HG02678 (cell line): ENCODE data around the gene USH1G.
"Not testable (repeated sequence)": the region's sequence is repeated elsewhere in the genome, so short reads cannot be mapped to it uniquely, and the experiment has no call there.

ENCODE experiments used
- ATAC-seq: cut with Tn5 transposase; IDR thresholded peaks from one replicate; pipeline ENCODE4 v1.9.1; 2021; ENCODE audit warnings: mild to moderate bottlenecking, moderate library complexity; ENCODE audit not compliant: unreplicated experiment

The USH1G gene

DNA sequence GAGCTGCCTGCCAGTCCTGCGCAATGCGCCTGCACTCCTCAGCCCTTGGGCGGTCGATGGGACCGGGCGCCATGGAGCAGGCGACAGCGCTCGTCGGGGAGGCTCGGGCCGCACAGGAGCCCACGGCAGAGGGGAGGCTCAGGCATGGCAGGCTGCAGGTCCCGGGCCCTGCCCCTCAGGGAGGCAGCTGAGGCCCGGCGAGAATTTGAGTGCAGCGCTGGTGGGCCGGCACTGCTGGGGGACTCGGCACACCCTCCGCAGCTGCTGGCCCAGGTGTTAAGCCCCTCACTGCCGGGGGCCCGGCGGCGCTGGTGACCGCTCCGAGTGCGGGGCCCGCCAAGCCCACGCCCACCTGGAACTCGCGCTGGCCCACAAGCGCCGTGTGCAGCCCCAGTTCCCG lies 16.0 kb downstream of the USH1G start:
- no peak for ATAC-seq

- ATAC-seq: not testable (repeated sequence)
These were observed 16.8 kb downstream of the USH1G start for GRCh38 chr17:74906214-74906793.

DNA sequence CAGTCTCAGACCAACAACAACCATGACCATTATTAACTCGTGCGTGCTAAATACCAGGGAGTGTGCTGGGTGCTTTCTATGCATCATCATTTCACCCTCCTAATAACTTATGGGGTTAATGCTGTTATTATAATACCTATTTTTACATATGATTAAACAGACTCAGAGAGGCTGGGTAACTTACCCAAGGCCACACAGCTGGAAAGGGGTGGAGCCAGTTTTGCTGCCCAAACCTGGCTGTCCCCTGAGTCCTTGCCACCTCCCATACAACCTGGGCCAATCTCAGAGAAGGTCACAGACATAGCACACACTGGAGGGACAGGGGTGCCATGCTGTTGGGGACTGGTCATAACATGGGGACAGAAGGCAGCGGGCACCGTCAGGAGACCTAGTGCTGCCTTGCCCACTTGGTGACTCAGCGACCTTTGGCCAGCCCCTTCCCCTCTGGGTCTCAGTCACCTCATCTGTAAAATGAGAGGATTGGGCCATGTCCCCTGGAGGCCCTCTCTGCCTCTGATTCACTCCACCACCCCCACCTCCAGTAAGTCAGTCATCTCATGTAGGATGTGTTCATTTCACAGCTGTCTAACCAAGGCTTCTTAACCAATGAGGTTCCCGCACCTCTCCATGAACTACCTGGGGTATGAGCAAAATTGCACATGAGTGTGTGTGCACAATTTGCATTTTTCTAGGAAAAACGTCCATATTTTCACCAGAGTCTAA lies 18.2 kb downstream of the USH1G start:
- no peak for ATAC-seq

DNA sequence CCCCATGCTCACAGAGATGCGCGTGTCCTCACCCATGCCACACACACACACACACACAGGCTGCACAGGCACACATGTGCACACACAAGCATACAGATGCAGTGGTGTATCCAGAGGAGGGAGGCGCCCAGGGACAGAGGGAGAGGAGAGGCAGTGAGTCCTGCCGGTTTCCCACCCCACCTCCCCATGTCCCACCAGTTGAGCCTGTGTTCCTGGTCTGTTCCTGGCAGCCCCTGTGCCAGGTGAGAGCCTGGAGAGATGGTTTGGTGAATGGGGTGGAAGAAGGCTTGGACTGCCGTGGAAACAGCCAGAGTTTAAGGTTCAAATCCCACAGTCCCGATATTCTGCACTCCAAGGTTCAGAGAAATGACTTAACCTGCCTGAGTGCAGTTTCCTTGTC lies 19.4 kb downstream of the USH1G start:
- ATAC-seq: no peak

DNA sequence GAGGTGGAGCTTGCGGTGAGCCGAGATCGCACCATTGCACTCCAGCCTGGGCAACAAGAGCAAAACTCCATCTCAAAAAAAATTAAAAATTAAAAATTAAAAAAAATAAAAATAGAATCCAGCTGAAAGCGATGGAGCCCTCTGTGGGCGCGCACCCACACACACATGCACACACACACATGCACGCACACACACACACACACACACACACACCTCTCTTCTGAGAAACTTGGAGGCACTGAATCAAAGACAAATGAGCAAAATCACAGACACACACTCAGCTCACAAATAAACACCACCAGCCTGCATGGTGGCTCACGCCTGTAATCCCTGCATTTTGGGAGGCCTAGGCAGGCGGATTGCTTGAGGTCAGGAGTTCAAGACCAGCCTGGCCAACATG lies 20.0 kb downstream of the USH1G start:
- no peak for ATAC-seq

DNA sequence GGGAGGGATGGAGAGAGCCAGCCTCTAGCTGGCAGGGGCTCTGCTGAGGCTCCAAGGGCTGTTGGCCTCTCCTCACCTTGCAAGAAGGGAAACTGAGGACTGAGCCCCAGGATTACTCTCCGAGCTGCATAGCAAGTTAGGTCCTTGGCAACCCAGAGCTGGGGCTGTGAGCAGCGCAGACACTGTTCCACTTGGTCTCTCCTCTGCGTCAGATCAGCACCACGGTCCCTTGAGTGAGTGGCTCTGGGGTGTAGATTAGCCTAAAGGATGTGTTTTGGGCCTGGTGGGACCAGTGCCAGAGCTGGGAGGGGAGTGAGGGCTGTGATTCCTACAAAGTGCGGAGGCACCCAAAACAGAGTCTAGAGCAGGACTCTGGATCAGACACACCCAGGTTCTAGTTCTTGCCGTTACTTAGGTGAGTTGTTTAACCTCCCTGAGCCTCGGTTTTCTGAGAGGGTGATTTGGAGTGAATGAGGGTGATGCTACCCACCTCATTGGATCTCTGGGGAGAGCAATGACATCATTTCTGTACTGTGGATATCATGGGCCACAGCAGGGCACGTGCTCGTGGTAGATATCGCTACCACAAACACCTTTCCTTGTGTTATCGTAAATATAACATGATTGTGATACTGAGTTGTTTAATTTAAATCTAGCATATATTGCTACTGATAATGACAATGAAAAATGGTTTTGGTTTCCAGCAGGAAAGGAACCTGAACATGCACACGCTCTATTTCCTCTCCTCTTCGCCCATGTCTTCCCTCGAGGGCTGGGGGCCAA lies 21.5 kb downstream of the USH1G start:
- no peak for ATAC-seq

GRCh38 chr17:74900208-74900607 lies 22.8 kb downstream of the USH1G start:
- no peak for ATAC-seq

DNA sequence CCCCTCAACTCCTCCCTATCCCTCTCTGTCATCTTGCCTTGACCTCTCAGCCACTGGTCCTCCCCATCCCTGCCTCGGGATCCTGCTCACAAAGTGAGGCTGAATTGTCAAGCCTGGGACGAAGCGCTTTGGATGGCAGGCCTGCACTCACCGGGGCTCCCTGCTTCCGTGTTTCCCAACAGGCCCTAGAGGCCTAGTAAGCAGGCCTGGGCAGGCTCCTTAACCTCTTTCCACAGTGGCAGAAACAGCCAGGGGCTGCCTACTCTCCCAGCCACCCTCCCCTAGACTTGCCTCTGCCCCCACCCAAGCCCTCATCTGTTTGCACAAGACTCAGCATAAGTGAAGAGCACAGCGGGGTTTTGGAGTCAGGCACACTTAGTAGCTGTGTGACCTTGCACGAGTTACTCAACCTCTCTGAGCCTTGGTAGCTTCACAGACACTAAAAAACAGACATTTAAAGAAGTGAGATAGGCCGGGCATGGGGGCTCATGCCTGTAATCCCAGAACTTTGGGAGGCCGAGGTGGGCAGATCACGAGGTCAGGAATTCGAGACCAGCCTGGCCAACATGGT lies 24.6 kb downstream of the USH1G start:
- ATAC-seq: no peak

DNA sequence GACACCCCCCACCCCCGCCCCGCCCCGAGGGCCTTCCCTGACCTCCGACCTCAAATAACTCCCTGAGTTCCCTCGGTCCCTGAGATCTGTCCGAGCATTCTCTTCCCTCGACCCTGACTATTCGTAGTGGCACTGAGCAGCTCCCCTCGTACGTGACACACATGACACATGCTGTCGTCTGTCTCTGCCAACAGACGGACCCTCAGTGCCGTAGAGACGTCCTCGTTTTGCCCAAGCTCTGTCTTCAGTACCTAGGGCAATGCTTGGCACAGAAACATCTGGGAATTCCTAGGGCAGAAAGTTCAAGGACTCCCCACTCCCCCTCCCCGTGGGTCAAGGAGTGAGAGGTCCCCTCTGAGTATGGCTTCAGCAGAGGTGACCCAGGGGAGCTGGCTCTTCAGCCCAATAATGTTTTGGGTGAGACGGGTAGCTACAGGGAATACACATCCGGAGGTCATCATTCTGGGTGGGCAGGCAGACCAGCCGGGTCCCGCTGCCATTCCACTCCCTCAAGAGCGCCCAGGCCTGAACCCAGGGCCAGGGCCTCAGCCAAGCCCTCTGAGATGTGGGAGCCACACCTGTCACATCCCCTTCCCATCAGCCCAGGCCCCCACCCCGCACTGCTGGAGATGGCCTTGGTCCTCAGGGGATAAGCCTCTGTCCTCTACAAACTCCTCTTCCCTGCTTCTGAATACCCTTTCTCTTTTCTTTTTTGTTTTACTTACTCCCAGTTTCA lies 29.0 kb downstream of the USH1G start:
- ATAC-seq: no peak

DNA sequence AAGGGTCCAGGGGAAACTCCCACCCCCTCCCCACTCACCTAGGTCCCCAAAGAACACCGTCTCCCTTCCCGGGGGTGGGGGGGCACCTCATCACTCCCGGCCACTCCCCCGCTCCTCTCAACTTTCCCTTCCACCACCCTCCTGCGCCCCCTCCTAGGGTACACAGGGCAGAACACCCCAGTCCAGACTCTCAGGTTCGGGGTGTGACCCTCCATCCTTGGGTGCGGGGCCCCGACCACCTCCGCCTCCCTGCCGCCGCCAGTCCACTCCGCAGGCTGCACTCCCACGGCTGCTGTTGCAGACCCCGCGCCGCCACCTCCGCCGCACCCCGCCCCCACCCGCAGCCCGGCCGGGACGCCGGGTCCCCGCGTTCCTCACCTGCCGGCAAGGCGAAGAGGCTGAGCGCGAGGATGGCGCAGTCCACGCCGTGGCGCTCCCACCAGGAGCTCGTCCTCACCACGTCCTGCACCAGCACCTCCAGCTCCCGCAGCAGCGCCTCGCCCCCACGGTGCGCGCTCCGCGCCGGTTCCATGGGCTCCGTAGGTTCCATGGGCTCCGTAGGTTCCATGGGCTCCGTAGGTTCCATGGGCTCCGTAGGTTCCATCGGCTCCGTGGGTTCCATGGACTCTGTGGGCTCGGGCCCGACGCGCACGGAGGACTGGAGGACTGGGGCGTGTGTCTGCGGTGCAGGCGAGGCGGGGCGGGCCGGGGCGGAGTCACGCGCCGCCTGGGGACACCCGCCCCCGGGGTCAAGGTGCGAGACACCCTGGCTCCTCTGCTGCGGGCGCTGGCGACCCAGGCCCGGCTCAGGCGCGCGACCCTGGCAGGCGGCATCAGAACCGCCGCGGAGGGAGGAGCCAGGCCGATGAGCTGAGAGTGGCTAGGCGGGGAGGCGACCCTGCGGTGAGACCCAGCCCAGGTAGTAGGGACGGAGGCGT lies 29.8 kb downstream of the USH1G start, which contains the start of gene FADS6:
Gene FADS6 (minus strand): TSS at position 660 of the 938 bp plus-strand sequence. CDS start 38 bp downstream, at position 622.
- ATAC-seq: no peak

DNA sequence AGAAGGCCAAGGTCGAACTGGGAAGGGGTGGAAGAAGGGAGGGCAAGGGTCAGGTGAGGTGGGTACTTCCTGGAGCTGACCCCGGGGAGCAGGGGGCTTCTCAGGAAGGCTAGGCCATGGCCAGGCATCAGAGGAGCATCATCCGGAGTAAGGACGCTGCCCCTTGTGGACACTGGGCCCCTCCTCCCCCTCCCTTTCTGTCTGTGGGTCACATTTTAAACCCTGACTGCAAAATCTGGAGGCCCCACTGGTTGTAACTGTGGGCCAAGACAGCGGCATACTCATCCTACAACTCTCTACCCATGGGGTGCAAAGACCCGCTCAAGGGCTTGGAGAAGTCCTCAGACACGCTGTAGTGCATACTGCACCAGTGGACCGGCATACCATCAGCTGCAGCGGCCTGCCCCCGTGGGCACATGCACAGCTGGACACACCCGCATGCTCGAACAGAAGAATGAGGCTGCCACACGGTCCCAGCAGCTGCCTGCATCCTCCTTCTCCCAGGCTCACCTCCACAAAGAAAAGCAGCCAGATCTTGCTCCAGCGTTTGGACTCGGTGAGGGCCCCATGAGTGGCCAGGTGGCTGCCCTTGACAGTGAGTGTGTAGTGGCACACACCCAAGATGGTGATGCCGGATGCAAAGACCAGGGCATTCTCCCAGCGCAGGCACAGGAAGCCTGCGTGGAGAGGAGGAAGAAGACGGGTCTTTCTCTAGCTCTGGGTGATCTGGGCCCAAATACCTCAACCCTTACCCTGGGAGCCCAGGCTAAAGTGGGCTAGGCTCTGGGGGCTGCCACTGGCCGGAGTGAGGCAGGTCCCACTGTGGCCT lies 30.8 kb downstream of the USH1G start:
- ATAC-seq: no peak

DNA sequence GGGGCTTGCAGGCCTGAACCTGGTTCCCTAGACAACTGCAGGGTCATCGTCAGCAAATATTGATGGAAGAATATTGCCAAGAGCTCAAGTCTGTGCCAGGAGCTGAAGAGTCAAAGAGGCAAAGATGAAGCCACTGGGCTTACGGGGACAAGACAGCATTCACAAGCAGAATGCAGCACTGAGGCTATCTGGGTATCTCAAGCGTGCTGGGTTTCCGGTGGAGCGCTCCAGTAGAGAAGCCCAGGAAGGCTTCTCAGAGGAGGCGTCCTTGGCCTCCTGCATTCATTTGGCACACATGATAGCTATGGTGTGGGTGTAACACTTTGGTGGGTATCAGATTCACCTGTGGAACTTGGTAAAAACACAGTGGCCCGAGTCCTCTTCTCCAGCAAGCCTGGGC lies 32.5 kb downstream of the USH1G start:
- no peak for ATAC-seq

GRCh38 chr17:74888469-74888868 lies 34.6 kb downstream of the USH1G start:
- ATAC-seq: no peak

GRCh38 chr17:74883241-74883745 lies 39.8 kb downstream of the USH1G start:
- no peak for ATAC-seq

DNA sequence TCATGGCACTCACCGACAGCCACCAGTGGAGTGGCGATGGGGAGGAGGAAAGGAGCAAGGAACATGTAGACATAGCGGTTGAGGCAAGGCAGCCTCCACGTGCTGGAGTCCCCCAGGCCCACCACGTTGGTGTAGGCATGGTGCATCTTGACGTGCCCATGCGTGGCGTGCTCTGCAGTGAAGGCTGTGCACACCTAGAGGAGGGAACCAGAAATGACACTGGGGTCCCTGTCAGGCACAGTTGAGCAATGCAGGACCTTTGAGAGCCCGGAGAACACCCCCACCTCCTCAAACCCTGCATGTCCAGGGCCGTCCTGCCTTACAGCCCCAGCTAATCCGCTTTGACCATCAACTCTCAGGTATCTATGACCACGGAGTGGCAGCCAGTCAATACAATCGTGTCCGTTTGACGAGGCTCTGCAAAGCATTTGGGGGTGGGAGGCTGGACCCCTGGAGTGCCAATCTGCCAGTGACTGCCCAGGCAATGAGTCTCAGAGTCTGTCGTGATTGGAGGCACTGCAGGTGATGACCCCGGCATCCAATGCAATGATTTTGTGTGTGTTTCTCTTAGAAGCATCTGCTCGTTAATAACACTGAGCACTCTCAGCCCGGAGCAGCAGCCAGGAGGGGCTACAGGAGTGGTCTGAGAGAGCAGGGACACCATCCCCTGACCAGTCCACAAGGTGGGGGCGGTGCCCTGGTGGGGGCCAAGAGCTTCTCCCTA lies 40.4 kb downstream of the USH1G start:
- no peak for ATAC-seq

DNA sequence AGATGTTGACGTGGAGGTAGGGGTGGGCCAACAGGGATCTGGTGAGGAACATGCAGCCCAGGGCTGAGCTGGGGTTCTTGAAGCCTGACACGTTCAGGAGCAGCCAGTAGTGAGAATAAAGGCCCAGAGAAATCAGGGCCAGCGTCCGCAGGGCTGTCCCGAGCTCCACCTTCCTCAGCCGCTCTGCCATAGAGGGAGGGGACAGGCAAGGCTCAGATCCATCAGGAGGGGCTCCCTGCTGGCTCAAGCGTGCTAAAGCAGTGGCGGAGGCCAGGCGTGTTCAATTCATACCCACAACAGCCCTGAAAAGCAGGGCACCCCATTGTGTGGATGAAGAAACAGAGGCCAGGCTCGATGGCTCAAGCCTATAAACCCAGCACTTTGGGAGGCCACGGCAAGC lies 42.0 kb downstream of the USH1G start:
- no peak for ATAC-seq

DNA sequence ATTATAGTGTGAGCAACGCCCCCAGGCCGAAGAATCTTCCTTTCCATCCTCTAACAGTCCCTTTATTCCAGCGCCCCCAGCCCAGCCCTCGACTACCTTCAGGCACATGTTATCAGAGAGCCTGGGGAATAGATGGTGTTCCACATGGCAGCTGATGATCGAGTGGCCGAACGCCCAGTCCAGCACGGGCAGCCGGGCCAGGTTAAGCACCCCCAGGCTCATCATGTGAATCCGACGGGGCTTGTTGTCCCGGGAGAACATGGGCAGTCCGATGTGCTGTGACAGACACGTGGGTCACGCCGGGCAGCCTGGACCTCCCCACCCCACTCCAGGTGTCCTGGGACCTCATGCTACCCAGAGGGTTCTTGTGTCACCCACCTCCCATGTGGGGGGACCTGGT lies 43.7 kb downstream of the USH1G start:
- ATAC-seq: no peak

DNA sequence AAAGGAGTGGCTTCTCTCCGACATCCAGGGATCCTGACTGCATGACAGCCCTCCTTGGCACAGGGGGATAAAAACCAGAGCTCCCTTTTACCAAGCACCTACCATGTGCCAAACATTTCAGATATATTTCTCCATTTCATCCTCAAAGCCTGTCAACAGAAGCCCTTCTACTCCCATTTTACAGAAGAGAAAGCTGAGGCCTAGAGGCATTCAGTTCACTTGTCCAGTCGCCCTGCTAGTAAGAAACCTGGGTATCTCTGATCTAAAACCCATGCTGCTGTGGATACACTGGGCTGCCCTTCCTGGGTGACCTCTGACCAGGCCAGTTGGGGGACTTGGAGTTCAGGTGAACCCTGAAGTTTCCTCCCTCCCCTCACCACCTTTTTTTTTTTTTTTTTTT lies 44.4 kb downstream of the USH1G start:
- no peak for ATAC-seq
